ENCODE data around the gene MYO10. TPM values are rescaled to one million over a fixed set of nuclear protein-coding genes. Genes with fewer than 3 reads are reported as not detected.
A peak's percentile ranks its signal among the peaks of the same experiment; 100 is the strongest.
"Not testable (repeated sequence)": the region's sequence is repeated elsewhere in the genome, so short reads cannot be mapped to it uniquely, and the experiment has no call there.

The MYO10 gene
- total and polyA plus RNA-seq, 9 donors = 10.8 to 35.8 (median 16.3) TPM

- no peak for TF ChIP-seq POLR2A (IDR thresholded peaks at IDR 0.05)
- no peak for TF ChIP-seq CTCF (IDR thresholded peaks at IDR 0.05)
- no peak for TF ChIP-seq EP300 (IDR thresholded peaks at IDR 0.05)
- intact Hi-C loops (cut with DNase I) = no loop called here
- Histone ChIP-seq H3K27me3 (no peaks in the 10 kb centered on the region), H3K27ac (no peak overlapping the region), H3K9me3 (no peaks in the 10 kb centered on the region), H3K4me3 (no peak overlapping the region), H3K4me1 (ENCODE audit: insufficient read depth) (peaks cover 5% of the 10 kb centered on the region), H3K36me3 (no peaks in the 10 kb centered on the region)
- 53 to 66% (median 56%) methylated on average over 9 of the region's 9 CpGs for WGBS, 3 donors
- no peak for DNase-seq
Measured at GRCh38 chr5:16877267-16877935, 58.7 kb downstream of the MYO10 start.

GRCh38 chr5:16874424-16874823 lies 61.7 kb downstream of the MYO10 start:
- H3K36me3 ChIP-seq; H3K4me3 ChIP-seq; intact Hi-C loops (cut with DNase I); H3K27ac ChIP-seq; H3K27me3 ChIP-seq; H3K9me3 ChIP-seq; DNase-seq: not testable (repeated sequence)
- WGBS, 3 donors = 95 to 96% (median 95%) methylated on average over 1 of the region's 1 CpG
- peaks cover 15% of the 10 kb centered on the region for H3K4me1 ChIP-seq (ENCODE audit: insufficient read depth)

GRCh38 chr5:16871746-16872339 lies 64.2 kb downstream of the MYO10 start:
- H3K4me3 ChIP-seq = no peak overlapping the region
- no peaks in the 10 kb centered on the region for H3K36me3 ChIP-seq
- TF ChIP-seq CTCF (IDR thresholded peaks at IDR 0.05) (no peak), POLR2A (IDR thresholded peaks at IDR 0.05) (no peak), EP300 (IDR thresholded peaks at IDR 0.05) (no peak)
- H3K27me3 ChIP-seq = no peaks in the 10 kb centered on the region
- intact Hi-C loops (cut with DNase I) = no loop called here
- peak overlapping the region in 1 of 2 donors; percentile 63 for H3K27ac ChIP-seq
- DNase-seq = peak in 4 of 5 donors; percentile 30 to 53 (median 46)
- peaks cover 11% of the 10 kb centered on the region for H3K4me1 ChIP-seq (ENCODE audit: insufficient read depth)
- H3K9me3 ChIP-seq = no peaks in the 10 kb centered on the region
- WGBS, 3 donors = 9 to 21% (median 12%) methylated on average over 4 of the region's 4 CpGs

- H3K4me1 ChIP-seq (ENCODE audit: insufficient read depth) = peaks cover 10% of the 10 kb centered on the region
- intact Hi-C loops (cut with DNase I) = no loop called here
- no peaks in the 10 kb centered on the region for H3K9me3 ChIP-seq
- H3K36me3 ChIP-seq = no peaks in the 10 kb centered on the region
- WGBS, 3 donors = 62 to 65% (median 62%) methylated on average over 1 of the region's 1 CpG
- no peak for DNase-seq
- peak overlapping the region in 1 of 2 donors; percentile 63 for H3K27ac ChIP-seq
- H3K4me3 ChIP-seq = no peak overlapping the region
- TF ChIP-seq POLR2A (IDR thresholded peaks at IDR 0.05) (no peak), CTCF (IDR thresholded peaks at IDR 0.05) (no peak), EP300 (IDR thresholded peaks at IDR 0.05) (no peak)
- H3K27me3 ChIP-seq = no peaks in the 10 kb centered on the region
Measured at GRCh38 chr5:16870878-16871277, 65.2 kb downstream of the MYO10 start.
